ENCODE results near the gene CD3G. TPM values are rescaled to one million over a fixed set of nuclear protein-coding genes. Genes with fewer than 3 reads are reported as not detected.

Gene CD3G
- polyA plus RNA-seq, 3 donors, result 0.84 to 1.9 TPM; not detected in 1

- Histone ChIP-seq H4K20me1 (ENCODE audit: insufficient read depth, low read length) (no peaks in the 10 kb centered on the region), H3K36me3 (replicated peaks in 1 of 2; ENCODE audit: control insufficient read depth in 1 of 2, insufficient read depth in 2 of 2, low read length in 2 of 2) (no peaks in the 10 kb centered on the region), H3K4me3 (replicated peaks in 1 of 3; ENCODE audit: low read depth in 2 of 3, low read length in 3 of 3) (no peak overlapping the region), H3K9ac (ENCODE audit: insufficient read depth, low read length, poor library complexity, severe bottlenecking) (no peak overlapping the region), H3K79me2 (ENCODE audit: insufficient read depth, low read length) (no peaks in the 10 kb centered on the region), H3K27ac (ENCODE audit: low read depth in 1 of 2, low read length in 2 of 2) (no peak overlapping the region), H3K27me3 (ENCODE audit: control insufficient read depth in 2 of 2, insufficient read depth in 2 of 2, low read length in 2 of 2) (no peaks in the 10 kb centered on the region), H3K4me1 (ENCODE audit: control insufficient read depth in 1 of 2, insufficient read depth in 2 of 2, low read length in 2 of 2) (peaks cover 15 to 17% of the 10 kb centered on the region in 2 donors), H3K9me3 (replicated peaks in 1 of 2; ENCODE audit: control insufficient read depth in 1 of 2, insufficient read depth in 1 of 2, low read length in 2 of 2) (no peaks in the 10 kb centered on the region), H3K4me2 (replicated peaks; ENCODE audit: extremely low read depth, low read length, poor library complexity, severe bottlenecking) (no peak overlapping the region), H2AFZ (ENCODE audit: insufficient read depth, low read depth, low read length, poor library complexity, severe bottlenecking) (no peak overlapping the region)
- WGBS (ENCODE audit: insufficient coverage), result 100% methylated on average over 1 of the region's 4 CpGs
- Mint-ChIP-seq H3K9me3 (peaks cover 0 to 3% (median 0%) of the 10 kb centered on the region in 7 donors), H3K27ac (no peak overlapping the region), H3K4me3 (no peak overlapping the region), H3K27me3 (ENCODE audit: low read depth in 3 of 3) (peaks cover 0 to 3% (median 2%) of the 10 kb centered on the region in 3 donors), H3K4me1 (peaks cover 22% of the 10 kb centered on the region), H3K36me3 (no peaks in the 10 kb centered on the region)
- TF ChIP-seq CTCF (IDR thresholded peaks at IDR 0.05), result no peak
- DNase-seq, result no peak
- intact Hi-C loops (cut with micrococcal nuclease), result no loop called here
Observed at GRCh38 chr11:118311518-118311917, 32.6 kb upstream of the CD3G start.

DNA sequence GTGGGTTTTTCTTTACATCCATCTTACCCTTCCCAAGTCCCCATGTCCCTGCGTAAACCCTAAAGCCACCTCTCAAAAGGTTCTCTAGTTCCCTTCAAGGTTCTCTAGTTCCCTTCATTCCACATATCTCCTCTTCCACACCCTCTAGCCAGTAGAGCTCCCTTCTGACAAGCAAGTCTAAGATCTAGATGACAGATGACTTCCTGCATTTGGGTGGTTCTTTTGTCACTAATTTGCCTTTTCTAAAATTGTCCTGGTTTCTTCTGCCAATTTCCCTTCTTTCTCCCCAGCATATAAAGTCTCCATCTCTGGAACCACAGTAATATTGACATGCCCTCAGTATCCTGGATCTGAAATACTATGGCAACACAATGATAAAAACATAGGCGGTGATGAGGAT, 31.8 kb upstream of the CD3G start:
- H2AFZ ChIP-seq (ENCODE audit: insufficient read depth, low read depth, low read length, poor library complexity, severe bottlenecking), result no peak overlapping the region
- H3K4me2 ChIP-seq (replicated peaks; ENCODE audit: extremely low read depth, low read length, poor library complexity, severe bottlenecking), result no peak overlapping the region
- intact Hi-C loops (cut with micrococcal nuclease), result no loop called here
- no peak overlapping the region for H3K27ac ChIP-seq (ENCODE audit: low read depth in 1 of 2, low read length in 2 of 2)
- Mint-ChIP-seq H3K36me3 (no peaks in the 10 kb centered on the region), H3K4me1 (peaks cover 26% of the 10 kb centered on the region), H3K4me3 (no peak overlapping the region), H3K27ac (no peak overlapping the region), H3K27me3 (ENCODE audit: low read depth in 3 of 3) (peaks cover 0 to 3% (median 3%) of the 10 kb centered on the region in 3 donors), H3K9me3 (peaks cover 0 to 3% (median 0%) of the 10 kb centered on the region in 7 donors)
- no peak overlapping the region for H3K9ac ChIP-seq (ENCODE audit: insufficient read depth, low read length, poor library complexity, severe bottlenecking)
- H3K4me1 ChIP-seq (ENCODE audit: control insufficient read depth in 1 of 2, insufficient read depth in 2 of 2, low read length in 2 of 2), result peaks cover 23 to 25% of the 10 kb centered on the region in 2 donors
- H3K4me3 ChIP-seq (replicated peaks in 1 of 3; ENCODE audit: low read depth in 2 of 3, low read length in 3 of 3), result no peak overlapping the region
- no peaks in the 10 kb centered on the region for H4K20me1 ChIP-seq (ENCODE audit: insufficient read depth, low read length)
- H3K9me3 ChIP-seq (replicated peaks in 1 of 2; ENCODE audit: control insufficient read depth in 1 of 2, insufficient read depth in 1 of 2, low read length in 2 of 2), result no peaks in the 10 kb centered on the region
- no peaks in the 10 kb centered on the region for H3K27me3 ChIP-seq (ENCODE audit: control insufficient read depth in 2 of 2, insufficient read depth in 2 of 2, low read length in 2 of 2)
- no peak for DNase-seq
- H3K36me3 ChIP-seq (replicated peaks in 1 of 2; ENCODE audit: control insufficient read depth in 1 of 2, insufficient read depth in 2 of 2, low read length in 2 of 2), result no peaks in the 10 kb centered on the region
- no peaks in the 10 kb centered on the region for H3K79me2 ChIP-seq (ENCODE audit: insufficient read depth, low read length)
- WGBS (ENCODE audit: insufficient coverage), result 83% methylated on average over 1 of the region's 2 CpGs
- no peak for TF ChIP-seq CTCF (IDR thresholded peaks at IDR 0.05)

Data from CD14-positive monocyte (primary cell).